Stimulated activated naive B cell treated with anti-CD40 and anti-IgM and Interleukin-4, amounts not matched to agents 10 μg/mL and 1 μg/mL and 100 μg/mL, for 72 hours (primary cell): ENCODE data around the gene RARRES2.
"Not testable (repeated sequence)": the region's sequence is repeated elsewhere in the genome, so short reads cannot be mapped to it uniquely, and the experiment has no call there.

Experiments
- ATAC-seq, 2 donors: fragments of 150-1000 bp; cut with Tn5 transposase; replicated peaks; 2 replicates each; pipeline ENCODE4 v1.10.0; 2021; ENCODE audit warnings: moderate library complexity in 1 of 2
- DNase-seq: peaks from one replicate; pipeline ENCODE4 v3.0.0; 2021
- H3K27ac Mint-ChIP-seq: one replicate; pipeline ENCODE4 v1.8.0; 2022; ENCODE audit warnings: mild to moderate bottlenecking, mixed read lengths
- H3K27me3 Mint-ChIP-seq, 2 donors: one replicate each; pipeline ENCODE4 v1.8.0; 2022; ENCODE audit warnings: mixed read lengths in 2 of 2
- H3K36me3 Mint-ChIP-seq, 2 donors: one replicate each; pipeline ENCODE4 v1.8.0; 2022; ENCODE audit warnings: mixed read lengths in 2 of 2, mild to moderate bottlenecking in 1 of 2
- H3K4me1 Mint-ChIP-seq, 2 donors: one replicate each; pipeline ENCODE4 v1.8.0; 2022; ENCODE audit warnings: mixed read lengths in 2 of 2, mild to moderate bottlenecking in 1 of 2
- H3K4me3 Mint-ChIP-seq, 2 donors: one replicate each; pipeline ENCODE4 v1.8.0; 2022; ENCODE audit warnings: mild to moderate bottlenecking in 2 of 2, mixed read lengths in 2 of 2, moderate library complexity in 1 of 2
- H3K9me3 Mint-ChIP-seq, 2 donors: one replicate each; pipeline ENCODE4 v1.8.0; 2022; ENCODE audit warnings: mixed read lengths in 2 of 2, mild to moderate bottlenecking in 1 of 2

The RARRES2 gene

DNA sequence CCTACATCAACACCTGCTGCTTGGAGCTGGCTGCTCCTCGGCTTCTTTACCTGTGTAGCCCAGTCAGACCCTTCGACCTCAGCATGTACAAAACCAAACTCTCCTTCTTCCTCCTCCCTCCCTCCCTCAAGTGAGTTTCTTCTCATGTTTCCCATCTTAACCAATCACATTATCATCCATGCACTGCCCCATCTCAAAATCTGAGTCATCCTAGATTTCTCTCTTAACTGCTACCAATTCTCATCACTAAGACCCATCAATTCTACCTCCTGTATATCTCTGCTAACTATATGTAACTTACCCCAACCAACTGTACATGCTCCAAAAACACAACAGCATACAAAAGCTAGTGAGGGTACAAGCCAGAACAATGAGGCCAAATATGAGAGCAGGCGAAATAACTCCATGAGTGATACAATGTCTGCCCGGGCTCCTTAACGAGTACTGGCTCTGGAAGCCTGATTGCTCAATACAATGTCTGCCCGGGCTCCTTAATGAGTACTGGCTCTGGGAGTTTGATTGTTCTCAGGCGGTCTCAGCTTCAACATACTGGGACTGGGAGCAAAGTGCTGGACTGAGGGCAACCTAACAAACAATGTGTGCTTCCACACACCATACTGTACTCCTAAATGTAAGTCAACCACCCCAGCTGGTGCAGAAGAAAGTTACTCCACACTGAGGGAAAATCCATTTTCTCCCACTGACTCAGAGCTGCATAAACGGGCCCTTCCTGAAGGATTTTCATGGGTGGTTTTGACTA is 36.8 kb downstream of the RARRES2 start:
- ATAC-seq, H3K9me3 Mint-ChIP-seq, H3K4me1 Mint-ChIP-seq, H3K36me3 Mint-ChIP-seq, DNase-seq, H3K27me3 Mint-ChIP-seq, H3K27ac Mint-ChIP-seq, H3K4me3 Mint-ChIP-seq: not testable (repeated sequence)

DNA sequence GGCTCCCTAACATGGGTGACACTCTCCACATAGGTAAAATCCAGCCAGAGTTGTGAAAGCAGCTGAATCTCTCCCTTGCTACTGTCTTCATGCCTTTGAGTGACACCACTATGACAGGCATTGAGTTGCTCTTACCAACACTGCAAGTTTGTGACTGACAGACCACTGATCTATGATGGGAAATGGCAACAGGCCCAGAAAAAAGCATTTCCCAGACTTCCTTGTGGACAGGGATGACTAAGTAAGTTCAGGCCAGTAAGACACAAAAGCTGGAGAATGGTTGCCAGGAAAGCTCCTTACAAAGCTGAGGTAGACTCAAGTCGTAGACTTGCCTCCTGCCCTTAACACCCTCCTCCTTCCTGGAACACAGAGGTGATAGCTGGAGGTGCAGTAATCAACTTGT is 38.5 kb downstream of the RARRES2 start:
- not testable (repeated sequence) for DNase-seq, H3K36me3 Mint-ChIP-seq, H3K27me3 Mint-ChIP-seq, H3K4me3 Mint-ChIP-seq, H3K4me1 Mint-ChIP-seq, ATAC-seq, H3K9me3 Mint-ChIP-seq, H3K27ac Mint-ChIP-seq

DNA sequence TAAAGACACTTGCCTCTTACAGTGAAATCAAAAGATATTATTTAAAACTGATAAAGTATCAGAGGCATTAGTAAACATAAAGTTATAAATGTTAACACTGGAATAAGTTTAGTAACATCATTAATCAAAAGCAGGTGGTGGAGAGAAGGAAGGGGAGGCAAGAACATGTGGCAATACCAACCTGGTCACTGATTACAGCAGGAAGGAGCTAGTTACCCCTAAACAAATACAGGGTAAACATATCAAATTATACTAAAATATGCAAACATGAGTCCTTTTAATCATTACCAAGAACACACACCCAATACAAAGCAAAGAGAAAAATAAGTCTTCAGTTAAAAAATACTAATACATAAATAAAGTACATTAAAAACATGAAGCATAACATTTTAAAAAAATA is 43.5 kb downstream of the RARRES2 start:
- not testable (repeated sequence) for H3K27ac Mint-ChIP-seq, H3K4me1 Mint-ChIP-seq, H3K9me3 Mint-ChIP-seq, H3K4me3 Mint-ChIP-seq, H3K36me3 Mint-ChIP-seq, ATAC-seq, DNase-seq, H3K27me3 Mint-ChIP-seq

DNA sequence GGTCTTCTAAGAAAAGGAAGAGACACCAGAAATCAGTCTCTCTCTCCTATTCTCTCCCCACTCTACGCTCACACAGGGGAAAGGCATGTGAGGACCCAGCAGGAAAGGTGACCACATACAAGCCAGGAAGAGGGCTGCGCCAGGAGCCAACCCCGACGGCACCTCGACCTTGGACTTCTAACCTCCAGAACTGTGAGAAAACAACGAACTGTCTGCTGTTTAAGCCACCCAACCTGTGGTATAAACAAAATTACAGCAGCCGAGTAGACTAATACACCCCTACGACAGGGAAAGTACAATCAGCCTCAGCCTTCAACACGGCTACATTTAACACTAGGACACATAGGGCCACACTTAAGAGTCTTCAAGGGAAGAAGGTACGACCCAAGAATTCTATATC is 44.6 kb downstream of the RARRES2 start:
- H3K4me3 Mint-ChIP-seq, ATAC-seq, H3K27me3 Mint-ChIP-seq, H3K36me3 Mint-ChIP-seq, H3K9me3 Mint-ChIP-seq, H3K27ac Mint-ChIP-seq, DNase-seq, H3K4me1 Mint-ChIP-seq: not testable (repeated sequence)

DNA sequence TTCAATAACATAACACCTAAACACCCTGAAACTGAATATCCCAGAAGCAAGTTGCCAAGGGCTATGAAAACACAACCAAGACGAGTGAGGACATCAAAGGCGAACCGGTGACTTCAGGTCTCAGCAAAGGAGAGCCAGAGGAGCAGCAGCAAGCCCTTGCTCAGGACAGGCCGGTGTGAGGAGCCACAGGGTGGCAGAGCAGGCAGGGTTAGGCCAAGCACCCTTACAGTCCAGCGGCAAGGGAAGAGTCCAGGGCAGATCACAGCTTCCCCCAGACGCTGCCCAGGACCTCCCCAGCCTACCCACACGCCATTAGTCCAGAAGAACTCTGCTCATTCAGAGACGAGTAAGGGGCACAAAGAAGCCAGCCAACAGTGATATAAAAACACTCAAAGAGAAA is 45.8 kb downstream of the RARRES2 start:
- H3K27me3 Mint-ChIP-seq, H3K27ac Mint-ChIP-seq, ATAC-seq, H3K4me3 Mint-ChIP-seq, DNase-seq, H3K36me3 Mint-ChIP-seq, H3K4me1 Mint-ChIP-seq, H3K9me3 Mint-ChIP-seq: not testable (repeated sequence)

DNA sequence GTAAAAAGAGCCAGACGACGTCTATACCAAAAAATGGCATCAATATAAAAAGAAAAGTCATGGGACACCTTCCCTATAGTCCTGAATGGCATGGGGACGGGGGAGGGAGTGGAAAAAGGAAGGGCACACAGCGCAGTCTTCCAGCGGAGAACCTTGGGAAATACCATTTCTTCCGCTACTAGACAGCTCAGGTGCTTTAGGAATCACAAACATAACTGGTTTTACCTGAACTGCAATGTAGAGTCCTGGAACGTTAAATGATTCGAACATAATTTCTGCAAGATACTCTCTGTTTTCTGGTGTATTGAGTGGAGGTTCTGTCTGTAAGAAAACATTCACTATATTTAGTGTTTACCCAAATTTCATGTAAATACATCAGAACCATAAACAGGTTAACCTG is 46.4 kb downstream of the RARRES2 start:
- H3K4me3 Mint-ChIP-seq, DNase-seq, ATAC-seq, H3K9me3 Mint-ChIP-seq, H3K4me1 Mint-ChIP-seq, H3K36me3 Mint-ChIP-seq, H3K27me3 Mint-ChIP-seq, H3K27ac Mint-ChIP-seq: not testable (repeated sequence)

DNA sequence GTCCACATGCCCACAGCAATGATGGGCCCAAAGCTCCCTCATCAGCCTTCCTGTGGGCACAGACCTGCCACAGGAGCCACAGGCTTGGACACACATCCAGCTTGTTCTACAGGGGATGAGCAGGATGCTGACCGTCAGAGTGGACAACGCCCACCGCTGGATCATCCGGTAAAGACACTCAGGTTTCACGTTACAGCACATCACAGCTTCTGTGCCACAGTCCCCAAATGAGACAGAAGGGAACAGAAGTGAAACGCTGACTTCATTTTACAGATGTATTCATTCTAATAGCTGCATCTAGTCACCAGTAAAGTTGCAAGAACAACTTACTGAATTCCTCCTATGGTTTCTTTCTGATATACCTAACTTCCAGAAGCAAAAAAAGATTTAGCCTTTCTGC is 51.1 kb downstream of the RARRES2 start:
- H3K36me3 Mint-ChIP-seq, H3K27me3 Mint-ChIP-seq, ATAC-seq, H3K9me3 Mint-ChIP-seq, DNase-seq, H3K27ac Mint-ChIP-seq, H3K4me1 Mint-ChIP-seq, H3K4me3 Mint-ChIP-seq: not testable (repeated sequence)

DNA sequence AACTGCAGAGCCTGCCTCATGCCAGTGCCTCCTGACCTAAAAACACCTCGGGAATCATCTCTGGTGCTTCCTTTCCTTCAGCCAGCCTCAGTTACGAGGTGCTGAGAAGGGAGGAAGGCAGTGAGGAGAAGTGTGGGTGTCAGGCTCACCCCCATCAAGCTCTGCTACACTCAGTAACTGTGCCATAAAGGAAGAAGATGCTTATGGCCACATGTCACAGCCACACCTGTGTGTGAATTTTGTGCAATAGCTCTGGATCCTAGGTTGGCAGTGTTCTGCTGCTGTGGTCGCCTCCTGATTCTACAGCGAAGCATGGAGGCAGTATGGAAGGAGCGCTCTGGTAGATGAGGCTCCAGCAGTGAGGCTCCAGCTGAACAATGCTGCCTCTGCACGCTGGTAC is 52.6 kb downstream of the RARRES2 start:
- not testable (repeated sequence) for H3K4me1 Mint-ChIP-seq, ATAC-seq, DNase-seq, H3K36me3 Mint-ChIP-seq, H3K4me3 Mint-ChIP-seq, H3K27ac Mint-ChIP-seq, H3K27me3 Mint-ChIP-seq, H3K9me3 Mint-ChIP-seq
